Calu3 (cell line): Measurements from ENCODE around the gene KRTAP10-4. TPM values are rescaled to one million over a fixed set of nuclear protein-coding genes. Genes with fewer than 3 reads are reported as not detected.
"Not testable (repeated sequence)": the region's sequence is repeated elsewhere in the genome, so short reads cannot be mapped to it uniquely, and the experiment has no call there.

Source experiments
- BruUV-seq: library from RNA; stranded (reverse); fragments of 400-500 nt; replicated peaks from 2 replicates; lab custom pipeline; 2021; lab: Mats Ljungman, UMichigan
- CTCF ChIA-PET: fragments of 300-600 bp; sonication (Branson Sonifier 250); formaldehyde crosslinking; loops from one replicate; lab custom pipeline; 2022; ENCODE audit warnings: antibody characterized with exemption; lab: Charles Lee
- DNase-seq: peaks from one replicate; pipeline ENCODE4 v3.0.0; 2022
- H3K27ac Mint-ChIP-seq: one replicate; pipeline ENCODE4 v1.8.0; 2022; ENCODE audit warnings: mixed read lengths; ENCODE audit not compliant: unreplicated experiment
- H3K27me3 Mint-ChIP-seq: one replicate; pipeline ENCODE4 v1.8.0; 2022; ENCODE audit warnings: mixed read lengths; ENCODE audit not compliant: unreplicated experiment
- H3K36me3 Mint-ChIP-seq: one replicate; pipeline ENCODE4 v1.8.0; 2022; ENCODE audit warnings: mild to moderate bottlenecking, moderate library complexity, mixed read lengths; ENCODE audit not compliant: insufficient read depth, unreplicated experiment
- H3K4me1 Mint-ChIP-seq: one replicate; pipeline ENCODE4 v1.8.0; 2022; ENCODE audit warnings: mild to moderate bottlenecking, low read depth, mixed read lengths; ENCODE audit not compliant: unreplicated experiment
- H3K4me3 Mint-ChIP-seq: one replicate; pipeline ENCODE4 v1.8.0; 2022; ENCODE audit warnings: mild to moderate bottlenecking, low read depth, moderate library complexity, mixed read lengths; ENCODE audit not compliant: unreplicated experiment
- H3K9me3 Mint-ChIP-seq: one replicate; pipeline ENCODE4 v1.8.0; 2022; ENCODE audit warnings: low read depth, mixed read lengths; ENCODE audit not compliant: unreplicated experiment
- CTCF ChIP-seq: fragments of 200-600 bp; IDR thresholded peaks from one replicate; pipeline ENCODE4 v1.8.0; 2022; ENCODE audit warnings: antibody characterized with exemption; ENCODE audit not compliant: unreplicated experiment
- intact Hi-C: fragments of 100-400 bp; cut with micrococcal nuclease; formaldehyde crosslinking; loops from one replicate; pipeline ENCODE4 v1.10.0; 2022; ENCODE audit not compliant: unreplicated experiment
- total RNA-seq: library from RNA; stranded (reverse); gene quantifications from 2 replicates; pipeline ENCODE4 v1.2.3, GENCODE V29; 2022

Gene KRTAP10-4
- total RNA-seq, 1 experiment from 2014 or later: not detected

- peaks cover 12% of the 10 kb centered on the region for H3K4me1 Mint-ChIP-seq
- no peak overlapping the region for H3K27ac Mint-ChIP-seq
- peaks cover 11% of the 10 kb centered on the region for H3K9me3 Mint-ChIP-seq
- TF ChIP-seq CTCF: no peak
- peaks cover 71% of the 10 kb centered on the region for H3K27me3 Mint-ChIP-seq
- CTCF ChIA-PET: interaction anchor here (0.7 to 0.9 kb wide), 3 partner anchors 69 to 201 kb away, joined by 3 to 12 read pairs (median 5); no protein-coding TSS in a partner anchor
- peak overlapping the region; percentile 54 for H3K4me3 Mint-ChIP-seq
- no TSS peak for BruUV-seq
- intact Hi-C loops: no loop called here
- peaks cover 3% of the 10 kb centered on the region for H3K36me3 Mint-ChIP-seq
- DNase-seq: no peak
Measured at GRCh38 chr21:44579833-44580144, 6.3 kb downstream of the KRTAP10-4 start.

GRCh38 chr21:44580231-44580821, 6.8 kb downstream of the KRTAP10-4 start, which contains the start of gene KRTAP10-5:
KRTAP10-5 (minus strand) TSS chr21:44580604; CDS start chr21:44580578, 26 bp downstream.
- H3K36me3 Mint-ChIP-seq, H3K4me1 Mint-ChIP-seq, intact Hi-C loops, H3K27ac Mint-ChIP-seq, BruUV-seq: not testable (repeated sequence)
- Mint-ChIP-seq H3K9me3 (peaks cover 11% of the 10 kb centered on the region), H3K4me3 (peak within 1 kb of the TSS; percentile 54), H3K27me3 (peaks cover 71% of the 10 kb centered on the region)
- CTCF ChIA-PET: interaction anchor here (0.7 to 0.9 kb wide), 3 partner anchors 69 to 202 kb away, joined by 3 to 12 read pairs (median 5); no protein-coding TSS in a partner anchor
- peak; percentile 39 for DNase-seq

DNA sequence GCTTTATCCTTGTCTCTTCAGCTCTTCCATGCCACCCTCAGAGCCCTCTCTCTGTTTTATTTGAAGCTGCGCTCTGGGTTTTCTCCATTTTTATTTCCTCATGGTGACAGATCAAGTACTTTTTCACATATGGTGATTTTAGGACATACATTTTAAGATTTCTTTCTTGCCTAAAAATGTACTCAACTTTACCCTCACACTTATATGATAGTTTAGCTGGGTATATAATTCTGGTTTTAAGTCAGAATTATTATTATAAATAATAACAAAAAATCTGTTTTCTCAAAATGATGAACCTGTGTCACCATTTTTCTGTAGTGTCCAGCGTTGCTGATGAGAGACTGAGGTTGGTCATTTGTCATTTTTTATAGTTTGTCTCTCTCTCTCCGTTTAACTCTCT, 7.6 kb downstream of the KRTAP10-4 start:
- H3K9me3 Mint-ChIP-seq: peaks cover 11% of the 10 kb centered on the region
- TF ChIP-seq CTCF: no peak
- no TSS peak for BruUV-seq
- no peaks in the 10 kb centered on the region for H3K36me3 Mint-ChIP-seq
- DNase-seq: no peak
- H3K27ac Mint-ChIP-seq: no peak overlapping the region
- CTCF ChIA-PET: no interaction called here
- H3K4me3 Mint-ChIP-seq: no peak overlapping the region
- H3K4me1 Mint-ChIP-seq: peaks cover 8% of the 10 kb centered on the region
- intact Hi-C loops: no loop called here
- H3K27me3 Mint-ChIP-seq: peaks cover 71% of the 10 kb centered on the region

DNA sequence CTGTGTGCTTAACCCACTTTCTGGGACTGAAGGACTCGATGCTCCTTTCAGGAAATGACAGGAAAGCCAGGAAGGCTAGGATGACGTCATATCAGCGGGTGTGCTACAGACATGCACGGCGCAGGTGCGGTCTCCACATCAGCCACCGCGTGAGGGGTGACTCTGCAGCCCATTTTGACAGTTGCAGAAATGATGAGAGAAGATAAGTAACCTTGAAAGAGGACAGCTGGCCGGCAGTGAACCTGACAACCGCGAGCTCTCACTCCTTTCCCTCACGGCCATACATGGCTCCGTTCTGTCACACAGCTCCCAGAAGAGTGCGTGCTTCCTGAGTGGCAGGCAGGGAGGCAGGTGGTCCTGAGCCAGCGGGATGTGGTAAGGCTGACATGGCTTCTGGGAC, 8.5 kb downstream of the KRTAP10-4 start:
- CTCF ChIA-PET: no interaction called here
- H3K27ac Mint-ChIP-seq: no peak overlapping the region
- BruUV-seq: no TSS peak
- peaks cover 80% of the 10 kb centered on the region for H3K27me3 Mint-ChIP-seq
- H3K9me3 Mint-ChIP-seq: peaks cover 11% of the 10 kb centered on the region
- no peak for TF ChIP-seq CTCF
- no peak overlapping the region for H3K4me3 Mint-ChIP-seq
- peaks cover 8% of the 10 kb centered on the region for H3K4me1 Mint-ChIP-seq
- DNase-seq: no peak
- intact Hi-C loops: no loop called here
- no peaks in the 10 kb centered on the region for H3K36me3 Mint-ChIP-seq
